ENCODE results near the gene GABRD.

GABRD gene

DNA sequence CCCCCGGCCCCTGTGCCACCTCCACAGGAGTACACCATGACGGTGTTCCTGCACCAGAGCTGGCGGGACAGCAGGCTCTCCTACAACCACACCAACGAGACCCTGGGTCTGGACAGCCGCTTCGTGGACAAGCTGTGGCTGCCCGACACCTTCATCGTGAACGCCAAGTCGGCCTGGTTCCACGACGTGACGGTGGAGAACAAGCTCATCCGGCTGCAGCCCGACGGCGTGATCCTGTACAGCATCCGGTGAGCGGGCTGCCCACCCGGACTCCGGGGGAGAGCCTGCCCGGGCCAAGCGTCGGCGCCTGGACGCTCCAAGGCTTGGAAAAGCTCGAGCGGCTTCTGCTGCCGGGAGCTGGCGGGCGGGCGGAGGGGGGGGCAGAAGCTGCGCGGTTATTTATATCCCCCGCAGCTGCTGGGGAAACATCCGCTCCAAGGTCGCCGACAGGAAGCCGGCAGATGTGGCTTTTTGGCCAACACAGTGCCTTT is 6.4 kb downstream of the GABRD start:
- TF ChIP-seq, protein P1, sequence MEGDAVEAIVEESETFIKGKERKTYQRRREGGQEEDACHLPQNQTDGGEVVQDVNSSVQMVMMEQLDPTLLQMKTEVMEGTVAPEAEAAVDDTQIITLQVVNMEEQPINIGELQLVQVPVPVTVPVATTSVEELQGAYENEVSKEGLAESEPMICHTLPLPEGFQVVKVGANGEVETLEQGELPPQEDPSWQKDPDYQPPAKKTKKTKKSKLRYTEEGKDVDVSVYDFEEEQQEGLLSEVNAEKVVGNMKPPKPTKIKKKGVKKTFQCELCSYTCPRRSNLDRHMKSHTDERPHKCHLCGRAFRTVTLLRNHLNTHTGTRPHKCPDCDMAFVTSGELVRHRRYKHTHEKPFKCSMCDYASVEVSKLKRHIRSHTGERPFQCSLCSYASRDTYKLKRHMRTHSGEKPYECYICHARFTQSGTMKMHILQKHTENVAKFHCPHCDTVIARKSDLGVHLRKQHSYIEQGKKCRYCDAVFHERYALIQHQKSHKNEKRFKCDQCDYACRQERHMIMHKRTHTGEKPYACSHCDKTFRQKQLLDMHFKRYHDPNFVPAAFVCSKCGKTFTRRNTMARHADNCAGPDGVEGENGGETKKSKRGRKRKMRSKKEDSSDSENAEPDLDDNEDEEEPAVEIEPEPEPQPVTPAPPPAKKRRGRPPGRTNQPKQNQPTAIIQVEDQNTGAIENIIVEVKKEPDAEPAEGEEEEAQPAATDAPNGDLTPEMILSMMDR (conservative IDR thresholded peaks at IDR 0.05; ENCODE audit: low read depth, low read length), result no peak
- H3K36me3 ChIP-seq (ENCODE audit: insufficient read depth), result no peaks in the 10 kb centered on the region
- H3K9ac ChIP-seq, result no peak overlapping the region
- peaks cover 96% of the 10 kb centered on the region for H3K27me3 ChIP-seq (ENCODE audit: insufficient read depth, low read depth)
- no peak overlapping the region for H2AFZ ChIP-seq (ENCODE audit: low read depth)
- H4K20me1 ChIP-seq (ENCODE audit: insufficient read depth), result no peaks in the 10 kb centered on the region
- H3K4me1 ChIP-seq (ENCODE audit: low read depth, poor library complexity, severe bottlenecking), result no peaks in the 10 kb centered on the region
- no peak overlapping the region for H3K27ac ChIP-seq
- no peak overlapping the region for H3K4me2 ChIP-seq
- H3K79me2 ChIP-seq (ENCODE audit: insufficient read depth, low read depth), result no peaks in the 10 kb centered on the region
- no peak overlapping the region for H3K4me3 ChIP-seq (IDR thresholded peaks at IDR 0.05; ENCODE audit: insufficient read depth, low read depth, low read length)

DNA sequence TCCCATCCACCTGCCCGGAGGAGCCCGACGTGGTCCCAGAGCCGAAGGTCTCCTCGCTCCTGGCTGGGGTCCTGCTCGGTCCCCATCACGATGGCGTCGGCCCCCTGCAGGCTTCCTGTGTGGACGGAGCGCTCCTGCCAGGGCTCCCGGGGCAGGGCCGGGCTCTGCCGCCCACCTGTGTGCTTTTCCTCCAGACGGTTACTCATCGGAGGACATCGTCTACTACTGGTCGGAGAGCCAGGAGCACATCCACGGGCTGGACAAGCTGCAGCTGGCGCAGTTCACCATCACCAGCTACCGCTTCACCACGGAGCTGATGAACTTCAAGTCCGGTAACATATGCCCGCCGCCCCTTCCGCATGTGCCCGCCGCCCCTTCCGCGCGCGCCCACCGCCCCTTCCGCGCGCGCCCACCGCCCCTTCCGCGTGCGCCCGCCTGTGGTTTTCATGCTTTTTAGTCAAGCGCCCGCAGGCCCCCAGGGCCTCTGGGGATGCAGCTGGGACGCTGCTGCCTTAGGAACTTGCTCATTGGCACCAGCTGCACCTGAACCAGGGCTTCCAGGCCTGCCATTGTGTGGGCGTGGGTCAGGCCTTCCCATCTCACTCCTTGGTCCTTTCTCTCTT is 8.9 kb downstream of the GABRD start:
- TF ChIP-seq, protein P1 (conservative IDR thresholded peaks at IDR 0.05; ENCODE audit: low read depth, low read length), result no peak
- no peaks in the 10 kb centered on the region for H3K4me1 ChIP-seq (ENCODE audit: low read depth, poor library complexity, severe bottlenecking)
- H3K4me3 ChIP-seq (IDR thresholded peaks at IDR 0.05; ENCODE audit: insufficient read depth, low read depth, low read length), result no peak overlapping the region
- H3K27me3 ChIP-seq (ENCODE audit: insufficient read depth, low read depth), result peaks cover 93% of the 10 kb centered on the region
- no peaks in the 10 kb centered on the region for H3K36me3 ChIP-seq (ENCODE audit: insufficient read depth)
- H3K4me2 ChIP-seq, result no peak overlapping the region
- H4K20me1 ChIP-seq (ENCODE audit: insufficient read depth), result no peaks in the 10 kb centered on the region
- H3K79me2 ChIP-seq (ENCODE audit: insufficient read depth, low read depth), result no peaks in the 10 kb centered on the region
- H2AFZ ChIP-seq (ENCODE audit: low read depth), result no peak overlapping the region
- H3K9ac ChIP-seq, result no peak overlapping the region
- no peak overlapping the region for H3K27ac ChIP-seq

DNA sequence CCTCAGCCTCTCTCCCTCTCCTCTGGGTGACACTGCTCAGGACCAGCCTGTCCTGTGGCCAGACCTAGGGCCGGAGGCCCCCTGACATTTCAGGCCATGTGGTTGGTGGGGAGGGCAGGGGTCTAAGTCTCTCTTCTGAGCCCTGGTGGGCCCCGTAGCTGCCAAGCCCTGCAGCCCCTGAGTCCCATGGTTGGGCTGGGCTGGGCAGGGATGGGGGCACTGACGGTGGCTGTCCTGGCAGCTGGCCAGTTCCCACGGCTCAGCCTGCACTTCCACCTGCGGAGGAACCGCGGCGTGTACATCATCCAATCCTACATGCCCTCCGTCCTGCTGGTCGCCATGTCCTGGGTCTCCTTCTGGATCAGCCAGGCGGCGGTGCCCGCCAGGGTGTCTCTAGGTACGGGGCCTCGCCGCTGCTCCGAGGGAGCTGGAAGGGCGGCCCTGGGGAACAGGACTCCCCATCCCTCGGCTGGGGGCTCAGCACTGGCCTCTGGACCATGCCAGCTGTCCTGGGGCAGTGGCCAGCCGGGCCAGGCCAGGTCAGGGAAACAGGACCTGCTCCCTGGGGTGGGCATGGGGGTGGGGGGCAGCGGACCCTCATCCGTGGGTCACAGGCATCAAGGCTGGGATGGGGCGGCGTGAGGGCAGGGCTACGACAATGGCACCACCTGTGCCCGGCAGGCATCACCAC is 9.9 kb downstream of the GABRD start:
- no peak overlapping the region for H3K9ac ChIP-seq
- H2AFZ ChIP-seq (ENCODE audit: low read depth), result no peak overlapping the region
- H3K27me3 ChIP-seq (ENCODE audit: insufficient read depth, low read depth), result peaks cover 93% of the 10 kb centered on the region
- H3K4me2 ChIP-seq, result no peak overlapping the region
- H3K36me3 ChIP-seq (ENCODE audit: insufficient read depth), result no peaks in the 10 kb centered on the region
- H4K20me1 ChIP-seq (ENCODE audit: insufficient read depth), result no peaks in the 10 kb centered on the region
- H3K4me1 ChIP-seq (ENCODE audit: low read depth, poor library complexity, severe bottlenecking), result no peaks in the 10 kb centered on the region
- no peaks in the 10 kb centered on the region for H3K79me2 ChIP-seq (ENCODE audit: insufficient read depth, low read depth)
- TF ChIP-seq, protein P1 (conservative IDR thresholded peaks at IDR 0.05; ENCODE audit: low read depth, low read length), result no peak
- H3K27ac ChIP-seq, result no peak overlapping the region
- H3K4me3 ChIP-seq (IDR thresholded peaks at IDR 0.05; ENCODE audit: insufficient read depth, low read depth, low read length), result no peak overlapping the region

- no peaks in the 10 kb centered on the region for H3K4me1 ChIP-seq (ENCODE audit: low read depth, poor library complexity, severe bottlenecking)
- H3K4me3 ChIP-seq (IDR thresholded peaks at IDR 0.05; ENCODE audit: insufficient read depth, low read depth, low read length), result no peak overlapping the region
- H4K20me1 ChIP-seq (ENCODE audit: insufficient read depth), result no peaks in the 10 kb centered on the region
- TF ChIP-seq, protein P1 (conservative IDR thresholded peaks at IDR 0.05; ENCODE audit: low read depth, low read length), result no peak
- H3K27me3 ChIP-seq (ENCODE audit: insufficient read depth, low read depth), result peaks cover 93% of the 10 kb centered on the region
- no peak overlapping the region for H3K9ac ChIP-seq
- no peak overlapping the region for H3K27ac ChIP-seq
- no peak overlapping the region for H3K4me2 ChIP-seq
- H2AFZ ChIP-seq (ENCODE audit: low read depth), result no peak overlapping the region
- H3K79me2 ChIP-seq (ENCODE audit: insufficient read depth, low read depth), result no peaks in the 10 kb centered on the region
- no peaks in the 10 kb centered on the region for H3K36me3 ChIP-seq (ENCODE audit: insufficient read depth)
Observed at GRCh38 chr1:2029561-2029960, 10.4 kb downstream of the GABRD start.

Measured in KMS-11 (cell line).